MV-4-11 (cell line): Measurements from ENCODE around the gene ANKRD2.
"Not testable (repeated sequence)": the region's sequence is repeated elsewhere in the genome, so short reads cannot be mapped to it uniquely, and the experiment has no call there.

ENCODE experiments used
- DNase-seq: peaks from one replicate; lab custom pipeline; 2025; lab: John Stamatoyannopoulos, UW

Gene ANKRD2

GRCh38 chr10:97571622-97572021 is 957 bp upstream of the ANKRD2 start:
- no peak for DNase-seq

- DNase-seq = no peak
These were observed 442 bp downstream of the ANKRD2 start for GRCh38 chr10:97573021-97573420.

- DNase-seq = no peak
These were observed 1.1 kb downstream of the ANKRD2 start for GRCh38 chr10:97573672-97574071.

GRCh38 chr10:97574374-97575126 is 2.0 kb downstream of the ANKRD2 start:
- DNase-seq = no peak

GRCh38 chr10:97575127-97575668 is 2.6 kb downstream of the ANKRD2 start:
- no peak for DNase-seq

- DNase-seq = not testable (repeated sequence)
These were observed 3.9 kb downstream of the ANKRD2 start for GRCh38 chr10:97576487-97576886.

GRCh38 chr10:97577701-97578100 is 5.1 kb downstream of the ANKRD2 start:
- DNase-seq = no peak

GRCh38 chr10:97578171-97578844 is 5.7 kb downstream of the ANKRD2 start:
- no peak for DNase-seq

GRCh38 chr10:97580421-97581367 is 8.1 kb downstream of the ANKRD2 start:
- no peak for DNase-seq

- no peak for DNase-seq
These were observed 9.6 kb downstream of the ANKRD2 start for GRCh38 chr10:97582169-97582568.

GRCh38 chr10:97583476-97583875 is 10.9 kb downstream of the ANKRD2 start:
- DNase-seq = no peak

- DNase-seq = no peak
These were observed 11.7 kb downstream of the ANKRD2 start, which contains the start of gene HOGA1 for GRCh38 chr10:97584060-97584797. Gene HOGA1, plus strand, starts transcription at chr10:97584389. Its CDS starts 315 bp downstream, at chr10:97584704.

GRCh38 chr10:97584798-97585438 is 12.3 kb downstream of the ANKRD2 start:
- DNase-seq = no peak

GRCh38 chr10:97585439-97585811 is 12.8 kb downstream of the ANKRD2 start:
- DNase-seq = no peak

GRCh38 chr10:97587183-97587582 is 14.6 kb downstream of the ANKRD2 start:
- no peak for DNase-seq

GRCh38 chr10:97589479-97589878 is 16.9 kb downstream of the ANKRD2 start, which contains the start of gene C10orf62:
Gene C10orf62, plus strand, starts transcription at chr10:97589721. Its CDS starts 177 bp downstream, at chr10:97589898.
- DNase-seq = no peak

GRCh38 chr10:97590082-97590747 is 17.6 kb downstream of the ANKRD2 start:
- no peak for DNase-seq

- DNase-seq = no peak
These were observed 18.3 kb downstream of the ANKRD2 start for GRCh38 chr10:97590748-97591495.

GRCh38 chr10:97593421-97593820 is 20.8 kb downstream of the ANKRD2 start:
- no peak for DNase-seq
